Measurements from ENCODE around the gene PREPL.

PREPL gene

DNA sequence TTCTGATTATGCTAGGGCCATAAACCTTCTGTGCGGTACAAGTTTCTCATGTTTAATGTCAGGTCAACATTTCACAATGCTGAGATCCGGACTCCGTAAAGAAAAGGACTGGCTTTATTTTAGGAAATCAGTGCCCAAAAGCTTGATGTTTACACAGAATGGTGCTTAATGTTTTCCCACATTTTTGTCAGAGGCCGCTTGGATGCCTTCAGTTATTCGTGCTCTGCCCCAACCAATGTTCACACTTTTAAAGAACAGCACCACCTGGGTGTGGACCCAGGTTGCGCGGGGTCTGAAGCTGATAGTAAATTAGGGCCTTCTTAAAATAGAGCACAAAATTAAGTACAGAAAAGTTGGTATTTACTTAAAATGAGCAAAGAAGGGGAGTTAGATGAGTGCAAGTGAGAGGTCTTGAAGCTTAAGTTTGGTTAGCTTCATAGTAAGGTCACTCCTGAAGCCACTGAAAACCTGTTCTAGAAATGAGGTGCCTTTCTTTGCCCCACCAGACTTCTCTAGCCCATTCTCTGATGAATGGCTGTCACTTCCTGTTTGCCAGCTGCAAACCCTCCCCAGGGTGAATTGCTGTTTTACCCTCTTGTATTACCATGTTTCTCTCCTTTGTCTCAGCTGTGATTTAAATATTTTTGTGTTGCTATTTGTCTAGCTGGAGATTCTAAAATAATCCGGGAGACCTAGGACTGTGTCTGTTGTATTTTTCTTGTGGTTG is 65.5 kb downstream of the PREPL start:
- no peak for DNase-seq (ENCODE audit: low read depth in 2 of 2)

DNA sequence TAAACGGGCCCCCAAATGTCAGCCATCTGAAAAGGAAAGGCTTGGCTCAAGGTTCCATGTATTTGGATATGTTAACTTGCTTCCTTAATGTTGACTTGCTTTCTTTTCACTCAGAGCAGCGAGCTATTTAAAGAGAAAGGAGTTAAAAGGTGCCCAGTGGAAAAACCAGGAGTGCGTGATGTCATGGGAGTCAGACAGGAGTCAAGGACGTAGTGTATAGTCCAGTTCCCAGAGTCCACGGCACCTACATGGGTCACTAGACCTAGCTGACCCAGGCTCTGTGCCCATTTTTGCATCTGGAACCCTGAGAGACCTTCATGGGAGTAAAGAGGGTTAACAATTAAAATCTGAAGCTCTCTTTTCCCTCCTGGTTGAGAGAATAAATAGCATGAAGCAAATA is 66.2 kb downstream of the PREPL start:
- DNase-seq (ENCODE audit: low read depth in 2 of 2) = no peak

- peak; percentile 12 to 23 for DNase-seq (ENCODE audit: low read depth in 2 of 2)
Observed at GRCh38 chr2:44291281-44292248, 69.7 kb downstream of the PREPL start.

DNA sequence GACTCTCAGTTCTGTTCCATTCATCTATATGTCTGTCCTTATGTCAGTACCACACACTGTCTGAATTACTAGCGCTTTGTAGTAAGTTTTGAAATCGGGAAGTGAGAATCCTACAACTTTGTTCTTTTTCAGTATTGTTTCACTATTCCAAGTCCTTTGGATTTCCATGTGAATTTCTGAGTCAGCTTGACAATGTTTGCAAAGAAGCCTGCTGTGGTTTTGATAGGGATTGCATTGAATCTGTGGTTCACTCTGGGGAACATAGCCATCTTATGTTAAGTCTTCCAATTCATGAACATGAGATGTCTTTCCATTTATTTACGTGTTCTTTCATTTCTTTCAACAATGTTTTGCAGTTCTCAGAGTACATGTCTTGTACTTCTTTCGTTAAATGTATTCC is 71.0 kb downstream of the PREPL start:
- no peak for DNase-seq (ENCODE audit: low read depth in 2 of 2)

GRCh38 chr2:44286884-44287638 is 74.2 kb downstream of the PREPL start:
- DNase-seq (ENCODE audit: low read depth in 2 of 2) = no peak

- no peak for DNase-seq (ENCODE audit: low read depth in 2 of 2)
Observed at GRCh38 chr2:44286119-44286883, 75.0 kb downstream of the PREPL start.

DNA sequence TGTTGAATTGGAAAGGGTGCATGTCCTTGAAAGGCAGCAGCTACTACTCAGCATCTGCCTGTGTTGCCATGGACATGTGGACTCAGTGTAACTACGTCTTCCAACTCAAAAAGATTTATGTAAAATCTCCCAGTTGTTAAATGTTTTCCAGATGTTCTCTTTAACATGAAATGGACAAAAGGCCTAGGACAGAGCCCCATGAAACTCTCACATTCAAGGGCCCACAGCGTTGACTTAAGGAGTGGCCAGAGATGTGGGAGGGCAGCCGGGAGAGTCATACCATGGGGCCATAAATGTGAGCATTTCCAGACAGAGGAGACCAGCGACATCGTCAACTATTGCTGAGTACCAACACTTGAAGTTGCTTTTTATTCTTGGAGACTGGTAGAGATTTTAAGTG is 76.1 kb downstream of the PREPL start:
- no peak for DNase-seq (ENCODE audit: low read depth in 2 of 2)

- DNase-seq (ENCODE audit: low read depth in 2 of 2) = no peak
Observed at GRCh38 chr2:44283116-44283666, 78.1 kb downstream of the PREPL start.

DNA sequence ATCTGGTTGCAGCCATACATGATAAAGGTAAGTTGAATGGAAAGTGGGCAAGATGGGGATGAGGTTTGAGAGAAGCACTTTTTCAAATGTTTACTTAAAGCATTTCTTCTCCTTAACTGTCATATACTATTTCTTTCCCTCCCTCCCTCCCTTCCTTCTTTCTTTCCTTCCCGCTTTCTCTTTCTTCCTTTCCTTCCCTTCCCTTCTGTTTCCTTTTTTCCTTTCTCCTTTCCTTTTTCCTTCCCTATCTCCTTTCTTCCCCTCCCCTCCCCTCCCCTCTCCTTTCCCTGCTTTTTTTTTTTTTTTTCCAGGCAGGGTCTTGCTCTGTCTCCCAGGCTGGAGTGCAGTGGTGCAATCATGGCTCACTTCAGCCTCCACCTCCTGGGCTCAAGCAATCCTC is 80.4 kb downstream of the PREPL start:
- no peak for DNase-seq (ENCODE audit: low read depth in 2 of 2)

GRCh38 chr2:44277541-44277940 is 83.8 kb downstream of the PREPL start:
- DNase-seq (ENCODE audit: low read depth in 2 of 2) = no peak

GRCh38 chr2:44275927-44276303 is 85.4 kb downstream of the PREPL start:
- no peak for DNase-seq (ENCODE audit: low read depth in 2 of 2)

DNA sequence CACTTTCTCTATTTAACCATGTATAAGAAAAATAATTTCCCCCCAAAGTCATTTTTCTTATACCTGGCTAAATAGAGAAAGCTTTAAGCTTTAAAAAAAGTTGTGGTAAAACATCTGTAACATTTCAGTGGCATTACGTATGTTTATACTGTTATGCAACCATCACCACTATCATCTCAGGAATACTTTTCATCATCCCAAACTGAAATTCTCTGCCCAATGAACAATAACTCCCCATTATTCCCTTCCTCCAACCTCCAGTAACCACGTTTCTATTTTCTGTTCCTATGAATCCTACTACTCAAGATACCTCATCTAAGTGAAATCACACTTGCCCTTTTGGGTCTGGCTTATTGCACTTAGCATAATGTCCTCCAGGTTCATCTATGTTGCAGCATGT is 87.7 kb downstream of the PREPL start:
- no peak for DNase-seq (ENCODE audit: low read depth in 2 of 2)

- no peak for DNase-seq (ENCODE audit: low read depth in 2 of 2)
Observed at GRCh38 chr2:44273076-44273475, 88.2 kb downstream of the PREPL start.

DNA sequence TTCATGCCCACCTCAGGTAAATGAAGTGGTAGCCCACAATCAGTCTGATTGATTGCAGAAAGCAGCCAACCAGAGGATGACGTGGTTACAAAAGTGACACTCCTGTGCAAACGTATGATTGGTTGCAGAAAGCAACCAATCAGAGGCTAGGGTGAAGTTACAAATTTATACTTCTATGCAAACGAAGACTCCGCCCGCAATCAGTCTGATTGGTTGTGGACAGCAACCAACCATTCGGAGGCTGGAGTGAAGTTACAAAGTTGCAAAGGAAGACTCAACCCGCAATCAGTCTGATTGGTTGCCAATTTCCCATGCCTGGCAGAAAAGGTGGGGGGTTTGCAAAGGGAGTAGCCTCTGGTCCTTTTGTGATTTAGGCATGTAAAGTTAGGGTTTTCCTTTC is 90.0 kb downstream of the PREPL start:
- DNase-seq (ENCODE audit: low read depth in 2 of 2) = no peak

DNA sequence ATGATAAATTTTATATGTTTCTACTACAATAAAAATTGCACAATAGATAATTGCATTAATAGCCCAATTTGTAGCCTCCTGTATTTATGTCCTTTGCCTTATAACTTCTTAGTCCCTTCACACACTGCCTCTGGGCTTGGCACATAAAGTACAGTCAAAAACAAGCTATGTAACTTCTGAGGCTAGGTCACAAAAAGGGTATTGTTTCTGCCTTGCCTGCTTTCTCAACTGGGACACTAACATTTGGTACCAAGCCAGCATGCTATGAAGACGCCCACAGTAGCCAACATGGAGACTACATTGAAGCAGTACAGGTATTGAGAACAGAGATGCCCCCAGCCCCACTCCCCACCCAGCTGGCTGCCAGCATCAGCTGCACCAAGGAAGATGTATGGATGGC is 91.5 kb downstream of the PREPL start:
- no peak for DNase-seq (ENCODE audit: low read depth in 2 of 2)

GRCh38 chr2:44267796-44268648 is 93.3 kb downstream of the PREPL start:
- DNase-seq (ENCODE audit: low read depth in 2 of 2) = no peak

Data from fibroblast of skin of left biceps (primary cell).